DMS114 treated with DMSO at 0.1 percent for 48 hours (cell line): Measurements from ENCODE around the gene TAOK1.

Source experiments
- DNase-seq: peaks from one replicate; lab custom pipeline; 2025; ENCODE audit not compliant: unreplicated experiment; lab: John Stamatoyannopoulos, UW

TAOK1 gene

GRCh38 chr17:29378500-29378899 lies 11.7 kb upstream of the TAOK1 start:
- no peak for DNase-seq

DNA sequence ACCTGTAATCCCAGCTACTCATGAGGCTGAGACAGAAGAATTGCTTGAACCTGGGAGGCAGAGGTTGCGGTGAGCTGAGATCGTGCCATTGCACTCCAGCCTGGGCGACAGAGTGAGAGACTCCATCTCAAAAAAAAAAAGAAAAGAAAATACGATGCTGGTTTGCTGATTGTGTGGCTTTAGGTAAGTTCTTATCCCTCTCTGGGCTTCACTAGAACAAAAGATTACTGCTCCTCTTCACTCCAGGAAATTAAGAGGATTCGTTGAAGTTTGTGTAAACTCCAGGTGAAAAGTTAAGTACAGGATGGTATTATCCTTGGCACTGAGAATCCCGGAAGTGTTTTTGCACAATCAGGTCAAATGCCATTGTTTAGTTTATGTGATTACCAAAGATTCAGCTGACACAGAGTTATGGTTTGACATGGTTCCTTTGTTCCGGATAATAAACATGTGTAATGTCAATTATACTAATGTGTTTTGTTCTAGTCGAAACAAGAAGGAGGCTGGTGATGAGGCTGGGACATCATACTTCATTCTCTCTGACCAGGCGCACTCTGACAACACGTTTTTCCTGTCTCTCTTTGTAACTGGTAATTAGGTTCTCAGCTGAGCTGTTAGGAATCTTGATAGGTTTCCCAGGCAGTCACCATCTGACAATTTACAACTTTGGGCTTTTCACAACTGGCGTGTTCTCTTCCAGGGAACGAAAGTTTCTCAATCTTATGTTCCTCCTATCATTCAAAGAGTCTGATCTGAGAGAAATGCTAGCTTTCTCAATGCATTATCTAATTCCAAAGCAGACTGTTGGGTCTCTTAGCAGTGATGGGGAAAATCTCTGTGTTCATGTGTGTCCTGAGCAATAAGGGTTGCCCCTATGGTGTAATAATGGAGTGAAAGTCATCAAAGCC lies 10.8 kb upstream of the TAOK1 start:
- no peak for DNase-seq

DNA sequence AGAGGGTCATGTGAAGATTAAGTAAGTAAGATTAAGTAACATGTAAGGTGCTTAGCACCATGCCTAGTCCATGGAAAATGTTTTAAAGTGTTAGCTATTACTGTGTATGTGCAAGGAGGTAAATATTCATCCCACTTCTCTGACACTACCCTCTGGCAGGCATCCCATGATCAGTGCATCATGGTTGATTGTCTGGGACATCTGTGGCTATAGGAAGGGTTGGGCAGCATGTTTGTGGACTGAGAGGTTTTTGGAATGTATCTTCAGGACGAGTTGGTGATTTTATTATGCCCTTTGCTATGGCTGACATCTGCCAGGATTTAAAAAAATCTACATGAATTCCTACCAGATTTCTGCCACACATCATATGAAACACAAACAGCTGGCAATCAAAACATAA lies 6.5 kb upstream of the TAOK1 start:
- no peak for DNase-seq

DNA sequence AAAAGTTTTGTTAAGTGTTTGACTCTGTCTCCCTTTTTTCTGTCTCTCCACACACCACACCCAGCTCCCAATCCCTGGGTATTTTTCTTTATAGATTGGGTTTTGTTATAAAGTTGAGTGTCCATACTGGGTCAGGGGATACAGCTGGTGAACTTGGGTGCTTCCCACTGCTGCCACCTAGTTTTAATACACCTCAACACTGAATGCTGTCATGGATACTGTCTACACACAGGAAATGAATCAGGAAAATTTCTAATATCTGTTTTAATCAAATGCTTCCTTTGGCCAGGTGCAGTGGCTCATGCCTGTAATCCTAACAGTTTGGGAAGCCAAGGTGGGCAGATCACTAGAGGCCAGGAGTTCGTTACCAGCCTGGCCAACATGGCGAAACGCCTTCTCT lies 5.3 kb upstream of the TAOK1 start:
- no peak for DNase-seq

- DNase-seq = no peak
Observed at GRCh38 chr17:29386760-29387159, 3.4 kb upstream of the TAOK1 start.

DNA sequence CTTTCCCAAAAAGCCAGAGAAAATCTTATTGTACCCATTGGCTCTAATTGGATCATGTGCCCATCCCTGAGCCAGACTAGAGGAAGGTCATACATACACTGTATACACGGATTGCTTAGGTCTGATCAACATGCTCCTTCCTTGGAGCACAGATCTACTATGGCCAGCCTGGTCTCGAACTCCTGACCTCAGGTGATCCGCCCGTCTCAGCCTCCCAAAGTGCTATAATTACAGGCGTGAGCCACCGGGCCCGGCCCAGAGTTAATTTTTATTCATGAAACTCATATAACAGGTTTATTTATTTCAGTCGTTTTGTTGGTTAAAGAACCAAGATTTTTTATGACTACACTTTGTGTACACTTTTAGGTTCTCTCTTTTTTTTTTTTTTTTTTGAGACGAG lies 1.2 kb upstream of the TAOK1 start:
- DNase-seq = no peak

DNA sequence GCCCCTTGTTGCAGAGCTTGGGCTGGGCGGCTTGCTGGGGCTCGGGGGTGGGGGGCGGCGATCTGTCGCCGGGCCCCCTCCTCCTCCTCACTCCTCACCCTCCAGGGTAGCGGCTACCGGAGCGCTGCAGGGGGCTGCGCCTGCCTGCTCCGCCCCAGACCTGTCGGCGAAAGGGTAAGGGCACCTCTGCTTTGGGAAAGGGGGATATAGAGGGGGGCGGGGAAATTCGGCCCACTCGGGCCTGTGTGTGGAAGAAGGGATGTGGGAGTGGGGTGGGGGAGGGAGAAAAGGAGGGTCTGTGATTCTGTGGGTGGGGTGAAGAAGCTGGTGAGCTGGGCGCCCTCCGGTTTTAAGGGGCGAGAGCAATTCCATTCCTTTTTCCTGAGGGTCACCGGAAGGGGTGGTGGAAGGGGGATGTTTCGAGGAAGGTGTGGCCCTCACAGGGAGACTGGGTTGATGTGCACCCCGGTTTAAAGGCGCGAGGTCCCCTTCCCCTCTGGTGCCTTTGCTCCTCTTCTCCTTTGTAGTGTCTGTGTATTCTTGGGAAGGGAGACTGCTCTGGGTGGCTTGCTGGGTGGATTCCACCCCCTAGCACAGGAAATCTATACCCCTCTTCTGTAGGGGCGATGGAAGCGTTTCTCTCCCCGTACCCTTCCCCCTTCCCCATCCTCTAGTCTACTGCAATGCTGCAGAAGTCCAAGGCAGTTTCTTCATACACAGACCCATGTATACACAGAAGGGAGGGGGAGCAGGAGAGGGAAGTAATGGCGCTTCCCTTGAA lies 878 bp downstream of the TAOK1 start:
- DNase-seq = peak; percentile 43

DNA sequence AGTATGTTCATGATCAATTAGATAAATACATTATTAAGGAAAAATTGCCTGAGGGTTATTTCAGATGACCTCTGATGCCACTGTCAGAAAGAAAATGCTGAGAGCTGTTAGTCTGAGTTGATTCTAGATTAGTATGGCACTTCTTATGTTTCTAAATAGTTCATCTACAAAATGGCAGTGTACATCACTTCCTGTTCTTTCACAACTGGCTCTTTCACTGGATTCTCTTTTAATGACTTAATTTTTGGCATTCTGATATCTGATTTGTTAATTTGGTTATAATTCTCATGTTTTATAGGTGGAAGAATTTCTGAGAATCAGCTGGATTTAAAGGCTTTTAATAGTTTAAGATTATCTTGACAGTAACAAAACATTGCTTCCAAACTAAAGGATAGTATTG lies 3.3 kb downstream of the TAOK1 start:
- DNase-seq = no peak

GRCh38 chr17:29394761-29395160 lies 4.6 kb downstream of the TAOK1 start:
- DNase-seq = no peak

DNA sequence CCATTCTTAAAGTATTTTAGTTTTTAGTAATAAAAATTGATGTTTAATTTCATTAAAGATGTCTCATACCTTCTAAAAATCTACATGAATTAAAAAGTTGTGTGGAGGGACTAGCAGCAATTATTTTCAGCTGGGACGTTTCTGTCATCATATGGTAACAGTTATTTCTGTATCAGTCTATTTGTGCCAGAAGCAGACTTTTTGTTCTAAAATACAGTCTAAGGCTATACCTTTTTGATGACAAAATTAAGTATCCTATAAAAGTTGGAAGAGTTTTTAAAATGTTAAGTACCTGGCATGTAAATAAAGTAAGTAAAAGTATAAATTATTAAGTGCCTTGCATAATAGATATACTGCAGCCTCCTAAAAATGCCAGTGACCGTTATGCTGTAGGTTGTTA lies 5.9 kb downstream of the TAOK1 start:
- DNase-seq = no peak

DNA sequence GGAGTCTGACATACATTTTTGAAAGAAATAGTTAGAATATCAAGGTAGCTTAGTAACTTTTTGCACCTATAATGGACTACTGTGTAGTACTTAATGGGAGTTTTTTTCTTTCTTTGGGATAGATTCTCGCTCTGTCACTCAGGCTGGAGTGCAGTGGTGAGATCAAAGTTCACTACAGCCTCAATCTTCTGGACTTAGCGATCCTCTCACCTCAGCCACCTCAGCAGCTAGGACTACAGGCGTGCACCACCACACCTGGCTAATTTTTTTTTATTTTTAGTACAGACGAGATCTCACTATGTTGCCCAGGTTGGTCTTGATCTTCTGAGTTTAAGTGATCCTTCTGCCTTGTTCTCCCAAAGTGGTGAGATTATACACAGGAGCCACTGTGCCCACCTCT lies 9.5 kb downstream of the TAOK1 start:
- no peak for DNase-seq

DNA sequence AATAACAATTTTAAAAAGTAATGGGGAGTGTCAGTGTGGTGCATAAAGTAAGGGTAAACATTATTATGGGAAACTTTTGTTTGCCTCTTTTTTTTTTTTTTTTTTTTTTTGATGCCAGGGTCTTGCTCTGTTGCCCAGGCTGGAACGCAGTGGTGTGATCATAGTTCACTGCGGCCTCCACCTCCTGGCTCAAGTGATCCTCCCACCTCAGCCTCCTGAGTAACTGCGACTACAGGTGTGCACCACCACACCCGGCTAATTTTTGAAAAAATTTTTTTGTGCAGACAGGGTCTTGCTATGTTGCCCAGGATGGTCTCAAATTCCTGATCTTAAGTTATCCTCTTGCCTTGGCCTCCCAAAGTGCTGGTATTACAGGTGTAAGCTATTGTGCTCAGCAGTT lies 10.7 kb downstream of the TAOK1 start:
- no peak for DNase-seq

DNA sequence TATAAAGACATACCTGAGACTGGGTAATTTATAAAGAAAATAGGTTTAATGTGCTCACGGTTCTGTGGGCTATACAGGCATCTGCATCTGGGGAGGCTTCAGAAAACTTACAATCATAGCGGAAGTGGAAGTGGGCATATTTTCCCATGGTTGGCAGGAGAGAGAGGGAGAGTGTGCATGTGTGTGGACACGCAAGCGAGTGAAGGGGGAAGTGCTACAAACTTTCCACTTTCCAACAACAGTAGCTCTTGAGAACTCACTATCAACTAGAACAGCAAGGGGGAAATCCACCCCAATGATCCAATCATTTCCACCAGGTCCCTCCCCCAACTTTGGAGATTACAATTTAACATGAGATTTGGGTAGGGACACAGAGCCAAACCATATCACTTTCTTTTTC lies 11.1 kb downstream of the TAOK1 start:
- DNase-seq = no peak

DNA sequence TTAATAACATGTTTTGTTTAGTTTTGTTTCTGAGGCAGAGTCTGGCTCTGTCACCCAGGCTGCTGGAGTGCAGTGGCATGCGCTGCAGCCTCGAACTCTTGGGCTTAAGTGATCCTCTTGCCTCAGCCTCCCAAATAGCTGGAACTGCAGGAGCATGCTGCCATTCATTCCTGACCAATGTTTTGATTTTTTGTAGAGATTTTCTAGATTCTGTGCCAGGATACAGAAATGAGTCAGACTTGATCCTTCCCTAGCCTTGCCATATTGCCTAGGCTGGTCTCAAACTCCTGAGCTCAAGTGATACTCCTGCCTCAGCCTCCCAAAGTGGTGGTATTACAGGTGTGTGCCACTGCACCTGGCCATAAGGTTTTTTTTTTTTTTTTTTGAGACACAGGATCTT lies 17.7 kb downstream of the TAOK1 start:
- DNase-seq = no peak

GRCh38 chr17:29409963-29410362 lies 19.8 kb downstream of the TAOK1 start:
- no peak for DNase-seq

DNA sequence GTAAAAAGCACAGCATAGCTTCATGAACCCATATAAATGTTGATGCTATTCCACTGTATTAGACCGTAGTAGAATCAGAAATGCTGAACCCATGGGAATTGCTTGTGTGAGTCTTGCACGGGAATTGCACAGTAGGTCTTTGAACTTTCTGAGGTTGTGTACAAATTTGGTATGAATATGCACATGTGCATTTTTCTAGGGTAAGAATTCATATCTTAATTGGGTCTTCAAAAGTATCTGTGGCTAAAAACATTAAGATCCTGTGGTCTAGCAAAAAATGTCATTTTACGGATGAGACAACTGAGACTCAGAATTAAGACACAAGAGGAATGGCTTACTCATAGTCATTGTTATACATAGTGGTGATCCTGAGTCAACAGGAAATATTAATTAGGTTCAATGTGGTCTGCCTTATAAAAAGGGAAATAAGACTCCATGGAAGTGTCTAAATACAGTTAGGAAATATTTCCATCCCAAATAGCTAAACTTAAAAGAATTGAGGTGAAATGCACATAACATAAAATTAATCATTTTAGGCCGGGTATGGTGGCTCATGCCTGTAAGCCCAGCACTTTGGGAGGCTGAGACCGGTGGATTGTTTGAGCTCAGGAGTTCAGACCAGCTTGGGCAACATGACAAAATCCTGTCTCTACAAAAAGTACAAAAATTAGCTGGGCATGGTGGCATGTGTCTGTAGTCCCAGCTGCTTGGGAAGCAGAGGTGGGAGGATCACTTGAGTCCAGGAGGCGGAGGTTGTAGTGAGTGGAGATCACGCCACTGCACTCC lies 22.8 kb downstream of the TAOK1 start:
- DNase-seq = no peak

GRCh38 chr17:29420128-29420527 lies 30.0 kb downstream of the TAOK1 start:
- DNase-seq = no peak

DNA sequence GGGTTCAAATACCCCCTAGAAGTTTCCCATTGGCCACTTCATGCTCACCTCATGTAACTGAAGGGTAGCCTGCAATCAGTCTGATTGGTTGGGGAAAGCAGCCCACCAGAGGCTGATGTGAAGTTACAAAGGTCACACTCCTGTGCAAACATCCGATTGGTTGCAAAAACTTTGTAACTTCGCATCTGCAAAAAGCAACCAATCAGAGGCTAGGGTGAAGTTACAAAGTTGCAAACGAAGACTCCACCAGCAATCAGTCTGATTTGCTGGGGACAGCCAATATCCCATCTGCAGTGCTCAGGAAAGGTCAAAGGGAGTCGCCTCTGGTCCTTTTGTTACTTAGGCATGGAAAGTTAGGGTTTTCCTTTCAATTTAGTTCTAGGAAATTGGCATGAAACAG lies 40.1 kb downstream of the TAOK1 start:
- DNase-seq = no peak

DNA sequence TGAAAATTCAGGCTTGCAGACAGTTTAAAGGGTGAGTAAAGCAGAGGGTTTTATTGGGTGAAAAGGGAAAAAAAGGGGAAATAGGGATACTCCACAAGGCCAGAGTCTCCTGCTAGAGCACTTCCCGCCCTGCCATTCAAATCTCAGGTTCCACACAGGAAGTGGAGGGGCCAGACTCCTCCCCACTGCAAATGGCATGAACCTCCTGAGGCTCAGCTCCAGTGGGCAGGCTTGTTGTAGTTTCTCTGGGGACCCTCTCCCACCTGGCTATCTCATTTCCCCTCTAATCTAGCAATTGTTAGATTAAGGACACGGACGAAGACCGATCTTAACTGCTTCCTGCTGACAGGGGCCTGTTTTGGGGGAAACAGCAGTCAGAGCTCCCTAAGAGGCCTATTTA lies 43.4 kb downstream of the TAOK1 start:
- DNase-seq = no peak

- no peak for DNase-seq
Observed at GRCh38 chr17:29434550-29434949, 44.4 kb downstream of the TAOK1 start.

DNA sequence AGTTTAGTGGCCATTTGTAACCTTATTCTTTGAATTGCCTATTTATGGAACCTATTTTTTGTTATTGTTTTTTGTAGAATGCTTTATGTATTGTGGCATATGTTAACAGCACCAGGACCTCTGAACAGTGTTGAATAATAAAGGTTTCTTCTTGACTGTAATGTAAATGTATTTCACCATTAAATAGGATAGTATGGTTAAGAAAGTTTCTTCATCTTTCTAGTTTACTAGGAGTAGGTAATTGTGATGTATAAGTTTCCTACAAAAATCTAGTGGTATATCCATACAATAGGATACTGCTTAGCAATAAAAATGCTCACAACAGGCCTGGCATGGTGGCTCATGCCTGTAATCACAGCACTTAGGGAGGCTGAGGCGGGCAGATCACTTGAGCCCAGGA lies 52.3 kb downstream of the TAOK1 start:
- no peak for DNase-seq
